Spinal cord (tissue), 10 donors: ENCODE measurements around the gene PRKD1. TPM values are rescaled to one million over a fixed set of nuclear protein-coding genes. Genes with fewer than 3 reads are reported as not detected.

Experiments
- DNase-seq, 6 donors: peaks; one replicate each; pipeline versions ENCODE4 v3.0.0 to v3.0.0-alpha.2; 2013 to 2015; ENCODE audit warnings: low spot score in 6 of 6, low read depth in 4 of 6
- H3K27ac ChIP-seq: one replicate; pipeline ENCODE4 v1.5.1; 2013; ENCODE audit warnings: low read depth, low read length, control low read depth
- H3K27me3 ChIP-seq: one replicate; pipeline ENCODE4 v1.6.1; 2013; ENCODE audit warnings: low read length; ENCODE audit not compliant: control insufficient read depth, insufficient read depth
- H3K36me3 ChIP-seq: one replicate; pipeline ENCODE4 v1.6.1; 2013; ENCODE audit warnings: low read length; ENCODE audit not compliant: control insufficient read depth, insufficient read depth
- H3K4me1 ChIP-seq: one replicate; pipeline ENCODE4 v1.6.1; 2013; ENCODE audit warnings: low read length; ENCODE audit not compliant: control insufficient read depth, insufficient read depth
- H3K4me3 ChIP-seq: one replicate; pipeline ENCODE4 v1.5.1; 2013; ENCODE audit warnings: low read depth, low read length, control low read depth
- H3K9me3 ChIP-seq: one replicate; pipeline ENCODE4 v1.6.1; 2013; ENCODE audit warnings: low read length; ENCODE audit not compliant: control insufficient read depth, insufficient read depth
- WGBS: methylation state at CpG from one replicate; pipeline ENCODE4 v1.1.5; 2013; ENCODE audit warnings: missing lambda C conversion rate; ENCODE audit not compliant: insufficient coverage; 5-methylcytosine and 5-hydroxymethylcytosine counted together
- long read RNA-seq, 4 donors: transcript quantifications; one replicate each; lab custom pipeline, GENCODE V29; 2026
- polyA plus RNA-seq, 2 donors: library from polyadenylated mRNA; unstranded; fragments of 120-200 nt; gene quantifications; one replicate each; pipeline ENCODE4 v1.2.1, GENCODE V29; 2013; ENCODE audit not compliant: insufficient read length in 2 of 2
- total RNA-seq, 2 donors: library from RNA; depleted of rRNA in 1 of 2; stranded (reverse); fragments of 120-200 nt in 1 of 2; fragments of >200 nt in 1 of 2; gene quantifications; one replicate each; pipeline versions ENCODE4 v1.2.3 to v1.2.4, GENCODE V29; 2013 to 2014
- donor health status: healthy.

PRKD1 gene
- total RNA-seq (10 to 100 TPM; 14.4 to 22.1 TPM), polyA plus RNA-seq (10 to 100 TPM; 19.8 to 23.9 TPM)
- long read RNA-seq, donor 1, partial matches to known transcripts, result 17 of 17 reads
- long read RNA-seq, donor 1, other reads (novel, unspliced or antisense), result 0 of 17 reads
- long read RNA-seq, donor 2, result 0 reads
- long read RNA-seq, donor 3, result 0 reads
- long read RNA-seq, donor 4, partial matches to known transcripts, result 33 of 33 reads
- long read RNA-seq, donor 4, other reads (novel, unspliced or antisense), result 0 of 33 reads

GRCh38 chr14:29927376-29928116 lies at the start of gene PRKD1:
Gene PRKD1, minus strand, starts transcription at chr14:29927847.
- 0% methylated on average over 77 of the region's 91 CpGs for WGBS
- Histone ChIP-seq H3K27ac (peak within 1 kb of the TSS; percentile 70), H3K9me3 (no peaks in the 10 kb centered on the region), H3K27me3 (no peaks in the 10 kb centered on the region), H3K4me3 (peak within 1 kb of the TSS; percentile 85), H3K4me1 (peaks cover 17% of the 10 kb centered on the region), H3K36me3 (no peaks in the 10 kb centered on the region)
- peak in 4 of 6 donors; percentile 40 to 82 (median 64) for DNase-seq

- Histone ChIP-seq H3K4me3 (no peak overlapping the region), H3K36me3 (no peaks in the 10 kb centered on the region), H3K9me3 (no peaks in the 10 kb centered on the region), H3K27me3 (no peaks in the 10 kb centered on the region), H3K27ac (no peak overlapping the region), H3K4me1 (no peaks in the 10 kb centered on the region)
- DNase-seq, result no peak
- WGBS, result 98% methylated on average over 15 of the region's 15 CpGs
Observed at GRCh38 chr14:29971101-29971500, 43.5 kb upstream of the PRKD1 start.

- Histone ChIP-seq H3K4me3 (no peak overlapping the region), H3K36me3 (no peaks in the 10 kb centered on the region), H3K9me3 (no peaks in the 10 kb centered on the region), H3K27me3 (no peaks in the 10 kb centered on the region), H3K4me1 (no peaks in the 10 kb centered on the region), H3K27ac (no peak overlapping the region)
- no CpG with 5 or more reads among the region's 3 CpGs for WGBS
- no peak for DNase-seq
Observed at GRCh38 chr14:29955087-29955486, 27.4 kb upstream of the PRKD1 start.

- no peaks in the 10 kb centered on the region for H3K36me3 ChIP-seq
- no peaks in the 10 kb centered on the region for H3K4me1 ChIP-seq
- no peaks in the 10 kb centered on the region for H3K9me3 ChIP-seq
- H3K4me3 ChIP-seq, result no peak overlapping the region
- WGBS, result 100% methylated on average over 2 of the region's 6 CpGs
- H3K27me3 ChIP-seq, result no peaks in the 10 kb centered on the region
- DNase-seq, result peak in 1 of 6 donors; percentile 10
- no peak overlapping the region for H3K27ac ChIP-seq
Observed at GRCh38 chr14:29953501-29953900, 25.9 kb upstream of the PRKD1 start.

GRCh38 chr14:29944091-29944490 lies 16.4 kb upstream of the PRKD1 start:
- H3K4me3 ChIP-seq, result no peak overlapping the region
- H3K27me3 ChIP-seq, result no peaks in the 10 kb centered on the region
- no peaks in the 10 kb centered on the region for H3K36me3 ChIP-seq
- DNase-seq, result no peak
- no peaks in the 10 kb centered on the region for H3K4me1 ChIP-seq
- H3K27ac ChIP-seq, result no peak overlapping the region
- no peaks in the 10 kb centered on the region for H3K9me3 ChIP-seq

GRCh38 chr14:29941401-29941800 lies 13.8 kb upstream of the PRKD1 start:
- Histone ChIP-seq H3K4me3 (no peak overlapping the region), H3K4me1 (no peaks in the 10 kb centered on the region), H3K27ac (no peak overlapping the region), H3K9me3 (no peaks in the 10 kb centered on the region), H3K27me3 (no peaks in the 10 kb centered on the region), H3K36me3 (no peaks in the 10 kb centered on the region)
- DNase-seq, result no peak
- WGBS, result 60% methylated on average over 1 of the region's 2 CpGs

- H3K27me3 ChIP-seq, result no peaks in the 10 kb centered on the region
- WGBS, result no CpG with 5 or more reads among the region's 3 CpGs
- no peak overlapping the region for H3K27ac ChIP-seq
- DNase-seq, result no peak
- no peaks in the 10 kb centered on the region for H3K4me1 ChIP-seq
- no peaks in the 10 kb centered on the region for H3K36me3 ChIP-seq
- H3K9me3 ChIP-seq, result no peaks in the 10 kb centered on the region
- no peak overlapping the region for H3K4me3 ChIP-seq
Observed at GRCh38 chr14:29940482-29940881, 12.8 kb upstream of the PRKD1 start.

GRCh38 chr14:29937116-29937515 lies 9.5 kb upstream of the PRKD1 start:
- no peaks in the 10 kb centered on the region for H3K27me3 ChIP-seq
- DNase-seq, result no peak
- no CpG with 5 or more reads among the region's 2 CpGs for WGBS
- H3K36me3 ChIP-seq, result no peaks in the 10 kb centered on the region
- H3K27ac ChIP-seq, result no peak overlapping the region
- H3K4me3 ChIP-seq, result no peak overlapping the region
- no peaks in the 10 kb centered on the region for H3K4me1 ChIP-seq
- H3K9me3 ChIP-seq, result no peaks in the 10 kb centered on the region

- Histone ChIP-seq H3K4me1 (peaks cover 15% of the 10 kb centered on the region), H3K36me3 (no peaks in the 10 kb centered on the region), H3K27ac (no peak overlapping the region), H3K27me3 (no peaks in the 10 kb centered on the region), H3K4me3 (no peak overlapping the region), H3K9me3 (no peaks in the 10 kb centered on the region)
- DNase-seq, result no peak
- WGBS, result 77% methylated on average over 2 of the region's 2 CpGs
Observed at GRCh38 chr14:29930283-29930682, 2.6 kb upstream of the PRKD1 start.

- H3K27ac ChIP-seq, result peak overlapping the region; percentile 58
- H3K9me3 ChIP-seq, result no peaks in the 10 kb centered on the region
- H3K4me1 ChIP-seq, result peaks cover 17% of the 10 kb centered on the region
- peak overlapping the region; percentile 49 for H3K4me3 ChIP-seq
- 14% methylated on average over 11 of the region's 23 CpGs for WGBS
- no peak for DNase-seq
- no peaks in the 10 kb centered on the region for H3K27me3 ChIP-seq
- H3K36me3 ChIP-seq, result no peaks in the 10 kb centered on the region
Observed at GRCh38 chr14:29928117-29928640, 532 bp upstream of the PRKD1 start.
